ENCODE measurements around the gene GSX2. TPM values are rescaled to one million over a fixed set of nuclear protein-coding genes. Genes with fewer than 3 reads are reported as not detected.
A peak's percentile ranks its signal among the peaks of the same experiment; 100 is the strongest.

The GSX2 gene
- total RNA-seq, 2 experiments from 2014 or later: not detected

DNA sequence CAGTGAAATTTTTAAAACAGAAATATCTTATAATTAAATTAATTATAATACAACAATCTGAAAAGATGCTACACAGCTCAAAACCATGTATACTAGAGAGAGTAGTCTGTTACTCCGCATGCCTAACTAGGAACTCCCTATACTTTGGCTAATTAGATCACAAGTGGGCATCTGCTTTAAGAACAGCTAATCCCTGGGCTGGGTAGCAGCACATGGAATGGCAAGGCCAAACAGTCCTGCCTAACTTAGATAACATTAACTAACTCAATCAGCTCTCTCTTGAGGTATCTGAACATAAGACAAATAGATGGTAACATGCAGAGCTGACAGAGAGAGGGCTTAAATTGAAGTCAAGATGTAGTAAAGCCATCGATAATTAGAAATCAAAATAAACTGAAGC is 45.5 kb upstream of the GSX2 start:
- Histone ChIP-seq H3K4me1 (ENCODE audit: insufficient read depth, low read length) (peaks cover 17% of the 10 kb centered on the region), H3K27me3 (ENCODE audit: control insufficient read depth in 1 of 2, insufficient read depth in 2 of 2, low read length in 2 of 2) (no peaks in the 10 kb centered on the region), H3K27ac (ENCODE audit: low read depth in 1 of 2, low read length in 2 of 2) (no peak overlapping the region), H3K36me3 (ENCODE audit: insufficient read depth, low read length) (no peaks in the 10 kb centered on the region), H3K9me3 (ENCODE audit: control insufficient read depth in 1 of 2, insufficient read depth in 1 of 2, low read length in 2 of 2) (no peaks in the 10 kb centered on the region), H3K4me3 (ENCODE audit: low read length) (no peak overlapping the region)
- CTCF ChIA-PET: interaction anchor here (1.1 kb wide), 1 partner anchor 8 kb away, joined by 3 read pairs; no protein-coding TSS in a partner anchor
- Mint-ChIP-seq H3K4me1 (ENCODE audit: low read depth) (peaks cover 73% of the 10 kb centered on the region), H3K27me3 (no peaks in the 10 kb centered on the region), H3K27ac (no peak overlapping the region), H3K9me3 (no peaks in the 10 kb centered on the region), H3K4me3 (no peak overlapping the region), H3K36me3 (ENCODE audit: low read depth) (peaks cover 37% of the 10 kb centered on the region)
- ATAC-seq (ENCODE audit: poor library complexity): no peak
- no peak for DNase-seq
- intact Hi-C loops (cut with DNase I, micrococcal nuclease): no loop called here
- TF ChIP-seq, protein P1, sequence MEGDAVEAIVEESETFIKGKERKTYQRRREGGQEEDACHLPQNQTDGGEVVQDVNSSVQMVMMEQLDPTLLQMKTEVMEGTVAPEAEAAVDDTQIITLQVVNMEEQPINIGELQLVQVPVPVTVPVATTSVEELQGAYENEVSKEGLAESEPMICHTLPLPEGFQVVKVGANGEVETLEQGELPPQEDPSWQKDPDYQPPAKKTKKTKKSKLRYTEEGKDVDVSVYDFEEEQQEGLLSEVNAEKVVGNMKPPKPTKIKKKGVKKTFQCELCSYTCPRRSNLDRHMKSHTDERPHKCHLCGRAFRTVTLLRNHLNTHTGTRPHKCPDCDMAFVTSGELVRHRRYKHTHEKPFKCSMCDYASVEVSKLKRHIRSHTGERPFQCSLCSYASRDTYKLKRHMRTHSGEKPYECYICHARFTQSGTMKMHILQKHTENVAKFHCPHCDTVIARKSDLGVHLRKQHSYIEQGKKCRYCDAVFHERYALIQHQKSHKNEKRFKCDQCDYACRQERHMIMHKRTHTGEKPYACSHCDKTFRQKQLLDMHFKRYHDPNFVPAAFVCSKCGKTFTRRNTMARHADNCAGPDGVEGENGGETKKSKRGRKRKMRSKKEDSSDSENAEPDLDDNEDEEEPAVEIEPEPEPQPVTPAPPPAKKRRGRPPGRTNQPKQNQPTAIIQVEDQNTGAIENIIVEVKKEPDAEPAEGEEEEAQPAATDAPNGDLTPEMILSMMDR (IDR thresholded peaks at IDR 0.05): no peak
- POLR2A ChIA-PET: no interaction called here

DNA sequence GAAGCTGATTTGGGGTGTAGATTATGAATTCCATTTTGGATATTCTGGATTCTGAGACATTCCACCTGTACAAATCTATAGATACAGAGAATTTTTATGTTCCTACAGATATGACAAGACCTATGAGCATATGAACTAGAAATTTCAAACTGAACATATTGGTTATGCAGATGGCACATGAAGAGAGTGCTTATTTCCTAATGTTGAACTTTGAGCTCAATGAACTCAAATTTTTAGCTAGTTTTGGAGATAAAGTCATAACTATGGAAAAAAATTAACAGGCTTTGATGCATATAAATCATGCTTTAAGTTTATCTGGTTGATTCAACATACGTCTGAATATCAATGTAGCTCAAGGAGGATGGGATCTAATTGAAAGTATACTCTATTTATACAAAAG is 44.5 kb upstream of the GSX2 start:
- H3K9me3 Mint-ChIP-seq: no peaks in the 10 kb centered on the region
- Histone ChIP-seq H3K27ac (ENCODE audit: low read depth in 1 of 2, low read length in 2 of 2) (no peak overlapping the region), H3K9me3 (ENCODE audit: control insufficient read depth in 1 of 2, insufficient read depth in 1 of 2, low read length in 2 of 2) (no peaks in the 10 kb centered on the region), H3K4me3 (ENCODE audit: low read length) (no peak overlapping the region), H3K4me1 (ENCODE audit: insufficient read depth, low read length) (peaks cover 17% of the 10 kb centered on the region), H3K27me3 (ENCODE audit: control insufficient read depth in 1 of 2, insufficient read depth in 2 of 2, low read length in 2 of 2) (no peaks in the 10 kb centered on the region), H3K36me3 (ENCODE audit: insufficient read depth, low read length) (no peaks in the 10 kb centered on the region)
- POLR2A ChIA-PET: interaction anchor here (1.2 kb wide), 1 partner anchor 37 kb away, joined by 4 read pairs; no protein-coding TSS in a partner anchor
- ATAC-seq (ENCODE audit: poor library complexity): no peak
- H3K4me3 Mint-ChIP-seq: peak overlapping the region; percentile 17
- H3K27me3 Mint-ChIP-seq: no peaks in the 10 kb centered on the region
- peaks cover 72% of the 10 kb centered on the region for H3K4me1 Mint-ChIP-seq (ENCODE audit: low read depth)
- peaks cover 35% of the 10 kb centered on the region for H3K36me3 Mint-ChIP-seq (ENCODE audit: low read depth)
- CTCF ChIA-PET: no interaction called here
- DNase-seq: no peak
- intact Hi-C loops (cut with DNase I, micrococcal nuclease): no loop called here
- TF ChIP-seq, protein P1 (IDR thresholded peaks at IDR 0.05): no peak
- H3K27ac Mint-ChIP-seq: no peak overlapping the region

DNA sequence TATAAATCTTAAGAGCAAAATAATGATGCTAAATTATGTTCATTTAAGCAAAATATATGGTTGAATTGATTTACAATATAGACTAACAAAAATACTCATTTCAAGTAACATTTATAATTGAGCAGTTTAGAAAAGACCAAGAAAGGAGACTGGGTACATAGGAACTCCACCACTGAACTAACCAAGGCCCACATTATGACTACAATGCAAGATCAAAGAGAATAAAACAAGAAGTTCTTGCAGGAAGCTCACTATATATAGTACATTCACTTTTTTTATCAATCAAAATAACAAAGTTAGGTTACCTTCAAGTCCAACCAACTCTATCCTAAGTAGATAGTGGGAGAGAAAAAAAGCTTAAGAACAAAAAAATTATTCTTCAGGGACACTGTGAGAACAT is 43.6 kb upstream of the GSX2 start:
- ChIA-PET POLR2A (interaction anchor here (1.2 kb wide), 1 partner anchor 36 kb away, joined by 4 read pairs; no protein-coding TSS in a partner anchor), CTCF (no interaction called here)
- ATAC-seq (ENCODE audit: poor library complexity) (peak; percentile 77), DNase-seq (peak in 3 of 14 experiments; percentile 16 to 31 (median 17))
- H3K4me1 Mint-ChIP-seq (ENCODE audit: low read depth): peaks cover 71% of the 10 kb centered on the region
- no peak overlapping the region for H3K27ac ChIP-seq (ENCODE audit: low read depth in 1 of 2, low read length in 2 of 2)
- TF ChIP-seq, protein P1 (IDR thresholded peaks at IDR 0.05): no peak
- no peaks in the 10 kb centered on the region for H3K36me3 ChIP-seq (ENCODE audit: insufficient read depth, low read length)
- no peak overlapping the region for H3K4me3 ChIP-seq (ENCODE audit: low read length)
- H3K27me3 ChIP-seq (ENCODE audit: control insufficient read depth in 1 of 2, insufficient read depth in 2 of 2, low read length in 2 of 2): no peaks in the 10 kb centered on the region
- H3K9me3 ChIP-seq (ENCODE audit: control insufficient read depth in 1 of 2, insufficient read depth in 1 of 2, low read length in 2 of 2): no peaks in the 10 kb centered on the region
- H3K36me3 Mint-ChIP-seq (ENCODE audit: low read depth): peaks cover 28% of the 10 kb centered on the region
- H3K4me1 ChIP-seq (ENCODE audit: insufficient read depth, low read length): peaks cover 17% of the 10 kb centered on the region
- peak overlapping the region; percentile 8 for H3K27ac Mint-ChIP-seq
- H3K9me3 Mint-ChIP-seq: no peaks in the 10 kb centered on the region
- H3K27me3 Mint-ChIP-seq: no peaks in the 10 kb centered on the region
- H3K4me3 Mint-ChIP-seq: peak overlapping the region; percentile 75
- intact Hi-C loops (cut with DNase I, micrococcal nuclease): no loop called here
